Measurements from ENCODE around the gene CCDC154.
"Not testable (repeated sequence)": the region's sequence is repeated elsewhere in the genome, so short reads cannot be mapped to it uniquely, and the experiment has no call there.

Gene CCDC154

DNA sequence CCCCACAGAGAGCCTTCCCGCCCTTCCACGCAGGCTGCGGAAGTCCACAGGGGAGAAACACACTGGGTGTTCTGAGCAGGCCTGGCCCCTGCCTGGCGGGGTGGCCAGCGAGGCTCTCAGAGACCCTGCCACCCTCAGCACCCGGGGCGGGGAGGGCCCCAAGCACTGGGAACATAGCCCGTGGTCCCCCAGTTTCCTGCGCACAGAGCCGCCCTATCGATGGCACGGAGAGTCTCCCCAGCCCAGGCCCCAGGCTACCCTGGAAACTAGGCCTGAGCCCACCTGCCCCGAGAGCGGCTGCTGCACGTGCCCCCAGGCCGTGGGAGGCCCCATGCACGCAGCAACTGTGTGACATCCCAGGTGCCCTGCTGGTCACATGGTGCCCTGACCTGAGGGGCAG lies 10.2 kb upstream of the CCDC154 start:
- no peak for DNase-seq

DNA sequence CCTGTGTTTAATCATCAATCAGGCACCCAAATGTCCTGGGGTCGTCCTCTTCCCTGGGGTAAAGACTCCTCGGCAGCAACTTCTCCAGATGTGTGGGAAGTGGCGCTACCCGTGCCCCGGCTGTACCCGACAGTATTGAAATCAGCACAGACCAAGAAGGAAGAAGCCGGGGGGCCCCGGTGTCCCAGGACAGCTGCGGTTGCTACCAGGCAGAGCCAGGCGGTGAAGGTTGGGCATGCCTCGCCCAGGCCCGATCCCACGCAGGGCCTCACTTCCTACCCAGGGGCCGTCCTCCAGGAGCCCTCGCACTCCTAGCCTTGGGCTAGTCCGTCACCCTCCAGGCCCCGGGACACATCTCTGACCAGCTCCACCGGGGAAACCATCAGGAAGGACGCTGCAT lies 9.0 kb upstream of the CCDC154 start:
- no peak for DNase-seq

DNA sequence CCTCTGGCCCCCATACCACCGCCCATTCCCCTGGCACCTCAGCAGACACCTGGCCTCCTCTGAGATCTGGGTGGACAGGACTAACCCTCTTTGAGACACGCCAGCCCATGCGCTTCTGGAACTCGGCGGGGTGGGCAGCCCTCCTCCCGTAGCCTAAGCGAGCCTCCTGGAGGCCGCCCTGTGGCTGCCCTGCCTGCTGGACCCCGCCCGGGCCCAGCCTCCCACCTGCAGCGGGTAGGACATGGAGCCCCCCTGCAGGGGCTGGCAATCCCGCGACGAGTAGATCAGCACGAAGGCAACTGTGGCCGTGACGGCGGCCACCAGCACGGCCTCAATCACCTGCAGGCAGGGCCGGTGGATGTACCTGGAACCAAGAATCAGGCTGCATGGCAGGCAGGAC lies 8.2 kb upstream of the CCDC154 start:
- no peak for DNase-seq

DNA sequence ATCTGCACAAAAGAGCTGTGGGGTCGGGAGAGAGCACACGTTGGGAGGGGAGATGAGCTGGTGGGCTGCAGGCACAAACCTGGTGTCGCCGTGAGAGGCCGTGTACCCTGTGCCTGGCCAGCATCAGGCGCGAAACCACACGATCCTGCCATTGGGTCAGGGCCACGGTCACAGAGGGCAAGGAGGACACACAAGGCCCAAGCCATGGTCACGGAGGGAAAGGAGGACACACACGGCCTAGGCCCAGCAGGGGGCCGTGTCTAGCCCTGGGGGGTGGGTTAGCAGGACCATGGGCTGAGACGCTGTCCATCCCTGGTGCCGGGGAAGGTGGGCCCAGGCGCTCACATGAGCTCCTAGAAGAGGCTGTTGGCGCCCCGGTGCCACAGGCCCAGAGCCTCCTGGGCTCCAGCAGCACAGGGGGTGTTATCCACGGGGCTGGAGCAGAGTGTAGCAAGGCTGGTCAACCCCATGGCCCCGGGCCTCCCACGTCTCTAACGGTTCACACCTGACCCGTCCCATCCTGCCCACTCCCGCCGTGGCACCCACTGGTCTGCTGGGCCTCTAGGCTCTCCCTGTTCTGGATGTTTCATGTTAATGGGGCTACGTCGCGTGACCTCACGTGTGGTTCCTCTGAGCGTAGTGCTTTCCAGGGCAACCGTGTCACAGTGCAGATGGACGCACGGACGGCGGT lies 7.5 kb upstream of the CCDC154 start:
- no peak for DNase-seq

DNA sequence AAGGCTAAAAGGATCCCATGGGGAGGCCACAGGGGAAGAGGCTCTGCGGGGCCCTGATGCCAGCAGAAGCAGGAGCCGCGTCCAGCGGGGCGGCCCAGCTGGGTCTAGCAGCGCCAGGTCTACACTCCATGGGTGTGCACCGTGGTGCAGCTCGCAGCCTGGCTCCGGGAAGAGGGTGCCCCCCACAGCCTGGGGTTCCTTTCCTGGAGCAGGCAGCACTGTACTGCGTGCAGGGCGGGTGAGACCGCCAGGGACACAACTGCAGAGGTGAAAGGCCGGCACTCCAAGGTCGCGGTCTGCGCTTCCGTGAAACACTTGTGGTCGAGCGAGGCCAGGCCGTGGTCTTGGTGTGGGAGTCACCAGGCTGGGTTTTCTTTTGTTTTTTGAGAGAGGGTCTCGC lies 6.5 kb upstream of the CCDC154 start:
- no peak for DNase-seq

DNA sequence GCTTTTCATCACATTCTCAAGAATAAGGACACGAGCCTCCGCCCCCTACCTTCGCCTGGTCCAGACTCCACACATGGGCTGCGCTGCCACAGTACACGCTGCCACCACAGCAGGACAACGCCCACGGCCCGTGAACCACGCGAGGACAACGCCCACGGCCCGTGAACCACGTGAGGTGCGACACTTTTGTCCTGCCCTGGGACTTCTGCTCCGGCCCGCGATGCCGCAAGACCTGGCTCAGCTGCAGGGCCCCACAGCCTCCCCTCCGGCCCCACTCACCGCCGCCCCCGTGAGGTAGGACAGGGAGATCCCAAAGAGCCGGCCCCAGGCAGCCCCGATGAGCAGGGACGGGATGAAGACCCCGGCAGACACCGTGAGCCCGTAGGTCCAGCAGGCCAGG lies 5.9 kb upstream of the CCDC154 start:
- no peak for DNase-seq

DNA sequence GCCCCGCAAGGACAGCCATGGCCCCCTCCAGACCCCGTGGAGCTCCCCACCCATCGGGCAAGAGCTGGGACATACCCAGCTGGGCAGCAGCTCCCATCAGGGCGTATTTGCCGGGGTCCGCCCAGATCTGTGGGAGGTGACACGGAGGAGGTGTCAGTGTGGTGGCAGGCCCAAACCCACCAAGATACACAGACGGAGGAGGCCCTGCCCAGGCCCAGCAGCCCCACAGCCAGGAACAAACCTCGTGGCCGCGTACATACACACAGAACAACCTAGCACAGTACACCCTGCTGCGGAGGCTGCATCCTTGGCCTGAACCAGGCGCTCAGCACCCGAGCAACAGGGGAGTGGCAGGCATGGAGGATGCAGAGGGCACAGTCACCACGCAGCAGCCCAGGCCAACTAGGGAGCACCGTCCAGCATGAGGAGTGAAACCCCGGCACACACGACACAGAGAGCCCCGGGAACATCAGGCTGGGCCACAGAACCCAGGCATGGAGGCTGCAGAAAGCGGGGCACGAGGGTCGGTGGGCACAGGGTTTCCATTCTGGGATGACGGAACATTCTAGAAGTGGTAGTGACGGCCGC lies 4.9 kb upstream of the CCDC154 start:
- DNase-seq, result no peak

DNA sequence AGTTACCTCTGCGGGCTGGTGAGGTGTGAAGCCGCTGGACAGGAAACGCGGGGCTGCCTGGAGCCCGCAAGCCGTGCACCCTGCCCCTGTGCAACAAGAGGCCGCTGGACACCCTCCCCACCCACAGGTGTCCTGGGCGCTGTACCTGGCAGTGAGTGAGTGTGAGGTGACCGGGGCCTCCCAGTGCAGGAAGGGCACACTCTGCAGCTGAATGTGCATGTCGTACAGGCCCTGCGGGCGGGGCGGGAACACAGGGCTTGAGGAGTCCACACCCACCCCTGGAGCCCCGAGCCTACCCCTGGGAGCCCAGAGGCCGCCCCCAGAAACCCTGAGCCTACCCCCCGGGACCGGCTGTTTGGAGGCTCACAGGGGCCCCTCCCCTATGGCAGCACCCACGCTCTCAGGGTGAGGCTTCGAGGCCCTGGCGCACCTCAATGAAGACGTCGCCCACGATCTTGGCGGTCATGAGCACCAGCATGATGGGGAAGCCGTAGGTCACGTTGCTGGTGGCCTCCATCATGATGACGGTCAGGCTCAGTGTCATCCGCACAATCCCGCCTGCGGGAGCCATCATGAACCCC lies 4.3 kb upstream of the CCDC154 start:
- DNase-seq, result no peak

DNA sequence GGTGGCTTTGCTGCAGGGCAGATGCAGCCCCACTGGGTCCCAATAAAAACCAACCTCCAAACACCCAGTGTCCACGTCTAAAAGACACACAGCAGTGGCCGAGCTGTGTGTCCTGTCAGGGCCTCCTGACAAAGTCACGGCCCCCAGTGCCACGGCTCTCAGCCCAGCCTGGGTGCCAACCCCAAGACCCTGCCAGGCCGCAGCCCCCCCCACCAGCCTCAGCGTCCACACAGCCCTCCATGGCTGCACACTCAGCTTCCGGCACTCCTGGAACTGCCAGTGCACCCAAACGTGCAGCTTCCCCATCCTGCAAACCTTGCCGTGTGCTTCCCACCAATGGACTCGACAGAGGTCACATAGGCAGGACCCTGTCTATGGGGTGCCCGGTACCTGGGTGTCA lies 3.6 kb upstream of the CCDC154 start:
- no peak for DNase-seq

DNA sequence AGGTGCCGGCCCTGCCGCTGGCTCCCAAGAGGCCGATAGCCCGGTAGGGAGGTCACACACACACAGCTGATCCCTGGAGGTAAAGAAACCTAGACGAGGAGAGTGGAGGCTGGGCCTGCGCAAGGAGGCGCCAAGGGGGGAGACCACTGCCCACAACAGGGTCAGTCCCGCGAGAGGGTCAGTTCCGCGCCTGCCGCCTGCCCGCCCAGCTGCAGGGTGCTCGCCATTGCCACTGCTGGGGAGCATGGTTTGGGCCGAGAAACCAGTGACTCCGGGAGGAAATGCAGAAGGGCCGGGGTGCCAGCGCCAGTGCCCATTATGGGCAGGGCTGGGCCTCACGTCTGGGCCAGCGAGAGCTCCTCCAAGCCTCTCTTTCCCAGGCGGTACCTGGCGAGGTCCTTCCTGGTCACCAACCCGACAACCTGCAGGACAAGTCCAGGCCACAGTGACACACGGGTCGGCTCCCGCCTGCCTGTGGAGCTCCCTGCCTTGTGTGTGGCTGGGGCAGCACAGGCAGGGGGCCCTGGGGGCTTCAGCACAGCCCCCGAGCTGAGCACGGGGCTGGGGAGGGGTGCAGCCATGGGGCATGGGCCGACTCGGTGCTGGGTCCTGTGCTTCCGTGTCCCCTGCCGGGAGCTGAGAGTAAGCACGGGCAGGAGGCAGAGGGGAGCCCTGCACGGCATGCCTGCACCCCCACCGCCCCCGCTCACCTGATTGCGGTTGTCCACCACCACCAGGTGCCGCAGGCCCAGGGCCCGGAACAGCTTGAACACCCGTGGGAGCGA lies 2.1 kb upstream of the CCDC154 start:
- DNase-seq, result no peak

DNA sequence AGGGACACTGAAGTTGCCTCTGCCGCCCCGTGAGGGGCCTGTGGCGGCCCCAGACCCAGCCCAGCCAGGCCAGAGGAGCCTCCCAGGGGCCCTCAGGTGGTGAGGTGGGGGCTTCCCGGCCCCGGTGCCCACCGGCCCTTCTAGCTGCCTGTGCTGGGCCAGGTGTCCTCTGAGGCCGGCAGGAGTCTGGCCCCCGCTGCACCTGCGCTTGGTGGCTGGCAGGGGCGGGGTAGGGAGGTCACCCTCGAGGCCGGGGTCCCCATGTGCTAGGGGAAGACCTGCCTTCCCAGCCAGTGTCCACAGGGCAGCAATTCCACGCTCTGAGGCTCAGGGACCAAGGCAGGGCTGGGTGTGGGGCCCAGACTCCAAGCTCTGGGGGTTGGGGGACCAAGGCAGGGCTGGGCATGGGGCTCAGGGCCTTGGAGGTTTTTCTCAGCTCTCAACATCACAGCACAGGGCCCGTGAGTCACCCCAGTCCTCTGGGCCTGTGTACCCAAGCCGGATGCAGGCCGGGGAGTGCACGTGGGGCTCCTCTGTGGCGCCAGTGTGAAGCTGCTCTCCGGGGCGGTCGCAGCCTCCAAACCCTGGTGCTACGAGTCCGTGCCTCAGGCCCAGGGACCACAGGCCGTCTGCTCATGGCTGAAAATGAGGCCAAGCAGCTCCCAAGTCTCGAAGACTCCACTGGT lies 1.3 kb upstream of the CCDC154 start:
- DNase-seq, result no peak

DNA sequence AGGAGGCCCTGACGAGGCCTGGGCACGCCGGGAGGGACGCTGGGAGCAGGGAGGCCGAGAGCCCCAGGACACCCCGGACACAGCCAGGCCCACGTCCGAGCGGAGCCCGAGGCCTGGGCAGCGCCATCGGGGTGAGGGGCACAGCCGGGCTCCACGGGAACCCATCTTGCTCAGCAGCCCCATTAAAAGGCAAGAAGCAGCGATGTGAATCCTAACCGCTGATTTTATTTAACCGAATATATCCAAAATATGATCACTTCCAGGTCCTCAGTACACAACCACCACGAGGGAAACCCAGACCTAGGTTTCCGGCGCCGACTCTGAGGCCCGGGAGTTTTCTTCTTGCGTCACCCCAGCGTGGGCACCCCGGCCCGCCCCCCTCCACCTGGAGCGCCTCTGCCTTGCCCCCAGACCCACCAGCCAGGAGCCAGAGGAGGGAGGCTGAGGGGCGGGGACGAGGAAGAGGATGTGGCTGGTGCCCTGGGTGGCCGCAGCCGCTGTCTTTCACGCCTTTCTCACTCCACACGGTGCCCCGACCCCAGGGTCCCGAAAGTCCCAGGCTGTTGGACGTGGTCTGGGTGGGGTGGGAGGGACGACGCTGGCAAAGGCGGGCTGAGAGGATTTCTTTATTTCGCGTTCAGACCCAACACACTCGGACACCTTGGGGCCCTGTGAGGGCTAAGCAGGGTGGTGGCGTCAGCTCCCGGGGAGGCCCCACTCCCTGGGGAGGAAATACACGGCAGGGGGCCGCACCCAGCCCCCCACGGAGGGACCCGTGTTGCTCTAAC lies 568 bp upstream of the CCDC154 start:
- no peak for DNase-seq

DNA sequence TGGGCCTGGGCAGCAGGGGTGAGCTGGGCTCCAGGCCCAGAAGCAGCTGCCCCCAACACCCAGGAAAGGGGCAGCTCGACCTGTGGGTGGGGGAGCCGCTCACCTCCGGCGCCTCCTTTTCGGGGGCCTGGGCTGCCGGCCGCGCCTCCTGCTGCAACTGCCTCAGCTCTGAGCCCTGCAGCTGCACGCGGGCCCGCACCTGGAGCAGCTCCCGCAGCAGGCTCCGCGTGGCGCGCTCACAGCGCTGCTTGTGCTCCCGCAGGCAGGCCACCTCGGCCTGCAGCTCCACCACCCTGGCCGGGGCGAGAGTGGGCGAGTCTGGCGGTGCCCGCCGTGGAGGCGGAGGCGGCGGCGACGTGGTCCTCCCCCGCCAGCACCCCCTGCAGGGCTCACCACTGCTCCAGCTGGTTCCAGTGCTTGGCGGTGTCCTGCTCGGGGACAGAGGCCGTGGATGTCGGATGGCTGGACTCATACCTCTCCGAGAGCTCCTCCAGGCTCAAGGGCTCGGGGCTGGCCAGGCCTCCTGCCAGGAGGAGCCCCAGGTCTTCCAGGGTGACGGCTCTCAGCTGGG lies 868 bp downstream of the CCDC154 start:
- no peak for DNase-seq

DNA sequence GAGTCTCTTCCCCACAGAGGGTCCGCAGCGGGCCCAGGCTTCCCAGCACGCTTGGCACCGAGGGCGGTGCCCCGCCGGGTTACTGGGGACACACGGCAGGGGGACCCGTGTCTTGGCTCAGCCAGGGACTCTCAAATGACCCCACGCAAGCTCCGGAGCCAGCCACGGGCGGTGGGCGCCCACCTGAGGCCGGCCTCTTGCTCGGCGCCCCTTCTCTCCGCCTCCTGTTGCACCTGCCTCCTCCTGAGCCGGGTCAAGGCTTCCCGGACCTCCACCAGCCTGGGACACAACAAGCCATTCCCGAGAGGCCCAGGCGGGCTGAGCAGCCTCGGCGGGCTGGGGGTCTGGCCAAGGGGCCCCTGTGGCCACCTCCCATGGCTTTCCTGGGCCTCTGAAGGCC lies 1.7 kb downstream of the CCDC154 start:
- no peak for DNase-seq

DNA sequence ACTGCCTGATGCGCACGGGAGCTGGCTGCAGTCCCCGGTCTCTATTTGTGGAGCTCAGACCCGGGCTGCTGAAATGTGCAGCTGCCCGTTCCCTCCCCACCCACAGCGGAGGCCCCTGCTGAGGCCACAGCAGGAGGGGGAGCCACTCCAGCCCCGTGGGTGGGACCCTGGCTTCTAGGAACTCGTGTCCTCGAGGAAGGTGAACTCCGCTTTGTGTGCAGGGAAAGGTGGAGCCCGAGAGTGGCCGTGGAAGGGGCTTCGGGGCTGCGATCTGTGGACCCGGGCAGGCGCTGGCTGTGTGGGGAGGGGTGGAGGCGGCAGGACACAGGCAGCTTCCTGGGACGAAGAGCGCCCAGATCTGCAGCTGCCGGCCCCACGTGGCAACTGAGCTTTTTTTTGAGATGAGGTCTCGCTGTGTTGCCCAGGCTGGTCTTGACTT lies 2.9 kb downstream of the CCDC154 start:
- no peak for DNase-seq

DNA sequence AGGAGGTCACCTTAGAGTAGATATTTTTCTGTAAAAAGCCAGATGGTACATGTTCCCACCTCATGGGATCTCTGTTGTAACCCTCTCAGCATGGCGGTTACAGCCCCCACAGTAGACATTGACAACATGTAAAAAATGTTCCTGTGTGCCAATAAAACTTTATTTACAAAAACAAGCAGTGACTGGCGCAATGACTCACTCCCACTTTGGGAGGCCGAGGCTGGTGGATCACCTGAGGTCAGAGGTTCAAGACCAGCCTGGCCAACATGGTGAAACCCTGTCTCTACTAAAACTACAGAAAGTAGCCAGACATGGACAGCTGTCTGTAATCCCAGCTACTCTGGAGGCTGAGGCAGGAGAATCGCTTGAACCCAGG lies 4.7 kb downstream of the CCDC154 start:
- DNase-seq, result not testable (repeated sequence)

DNA sequence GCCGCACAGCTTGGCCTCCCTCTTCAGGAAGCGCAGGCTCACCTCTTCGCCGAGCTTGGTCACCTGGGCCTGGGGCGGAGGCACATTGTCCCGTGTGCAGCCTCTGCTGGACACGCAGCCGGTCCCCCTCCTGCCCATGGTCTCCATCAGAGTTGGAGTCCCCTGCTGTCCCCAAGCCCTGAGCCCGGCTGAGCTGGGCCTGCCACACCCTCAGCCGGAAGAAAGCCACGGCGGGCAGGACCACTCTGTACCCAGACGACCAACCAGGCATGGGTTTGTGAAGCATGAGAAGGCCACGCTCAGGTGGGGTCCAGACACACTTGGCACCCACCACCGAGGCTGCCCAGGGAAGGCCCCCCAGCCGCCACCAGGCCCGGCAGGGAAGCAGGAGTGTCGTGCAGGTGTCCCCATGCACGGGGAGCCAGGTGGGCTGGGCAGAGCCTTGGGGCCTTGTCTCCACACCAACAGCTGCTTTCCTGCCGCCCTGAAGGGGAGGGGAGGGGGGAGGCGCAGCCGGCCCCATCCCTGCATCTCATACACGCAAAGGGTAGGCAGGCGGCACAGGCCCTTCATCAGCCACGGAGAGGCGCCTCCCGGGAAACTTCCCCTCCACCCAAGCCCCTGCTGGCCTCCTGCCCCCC lies 5.2 kb downstream of the CCDC154 start:
- DNase-seq, result no peak

DNA sequence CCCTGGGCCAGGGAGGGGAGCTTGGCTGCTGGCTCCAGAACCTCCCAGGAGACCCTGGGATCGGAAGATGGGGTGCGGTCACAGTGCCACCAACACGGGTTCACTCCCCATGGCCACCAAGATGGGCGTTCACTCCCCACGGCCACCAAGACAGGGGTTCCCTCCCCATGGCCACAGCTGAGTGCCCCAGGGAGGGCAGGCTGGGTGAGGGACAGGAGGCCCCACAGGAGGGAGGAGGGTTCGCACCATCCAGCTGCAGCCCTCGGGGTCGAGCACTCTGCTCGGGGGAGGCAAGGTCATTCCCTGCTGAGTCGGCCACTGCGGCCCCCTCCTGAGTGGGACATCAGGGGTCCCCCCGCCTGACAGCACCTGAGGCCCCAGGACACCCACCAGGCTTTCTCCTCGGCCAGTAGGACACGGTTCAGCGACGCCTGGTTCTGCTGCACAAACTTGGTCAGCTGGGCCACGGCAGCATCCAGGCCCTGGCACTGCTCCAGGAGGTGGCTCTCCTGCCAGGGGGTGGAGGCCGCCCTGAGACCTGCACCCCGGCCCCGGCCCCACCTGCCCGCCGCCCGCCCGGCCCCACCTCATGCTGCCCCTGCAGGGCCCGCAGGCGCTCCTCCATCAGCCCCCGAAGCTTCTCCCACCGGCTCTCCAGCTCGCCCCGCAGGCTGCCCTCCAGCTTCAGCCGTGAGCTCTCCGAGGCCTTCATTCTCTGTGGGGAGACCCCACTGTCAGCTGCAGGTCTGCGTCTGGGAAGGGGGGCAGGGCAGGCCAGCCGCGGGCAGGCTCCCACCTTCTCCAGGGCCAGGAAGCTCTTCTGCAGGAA lies 5.9 kb downstream of the CCDC154 start:
- no peak for DNase-seq

DNA sequence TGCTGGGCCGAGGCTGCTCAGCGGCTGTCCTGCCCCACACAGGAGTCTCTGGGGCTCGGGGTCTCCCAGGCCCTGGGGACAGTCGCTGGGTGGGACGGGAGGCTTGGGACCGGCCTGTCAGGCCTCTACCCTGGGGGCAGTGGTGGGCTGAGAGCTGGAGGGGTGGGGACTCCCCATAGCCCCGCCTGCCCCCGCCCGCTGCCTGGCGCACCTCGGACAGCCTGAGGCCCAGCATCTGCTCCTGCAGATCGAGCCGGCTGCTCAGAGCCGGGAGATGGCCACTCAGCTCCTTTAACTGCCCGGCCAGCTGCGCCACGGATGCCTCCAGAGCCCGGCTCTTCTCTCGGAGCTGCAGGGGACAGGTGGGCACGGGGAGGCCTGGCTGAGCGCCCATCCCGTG lies 6.8 kb downstream of the CCDC154 start:
- DNase-seq, result no peak

DNA sequence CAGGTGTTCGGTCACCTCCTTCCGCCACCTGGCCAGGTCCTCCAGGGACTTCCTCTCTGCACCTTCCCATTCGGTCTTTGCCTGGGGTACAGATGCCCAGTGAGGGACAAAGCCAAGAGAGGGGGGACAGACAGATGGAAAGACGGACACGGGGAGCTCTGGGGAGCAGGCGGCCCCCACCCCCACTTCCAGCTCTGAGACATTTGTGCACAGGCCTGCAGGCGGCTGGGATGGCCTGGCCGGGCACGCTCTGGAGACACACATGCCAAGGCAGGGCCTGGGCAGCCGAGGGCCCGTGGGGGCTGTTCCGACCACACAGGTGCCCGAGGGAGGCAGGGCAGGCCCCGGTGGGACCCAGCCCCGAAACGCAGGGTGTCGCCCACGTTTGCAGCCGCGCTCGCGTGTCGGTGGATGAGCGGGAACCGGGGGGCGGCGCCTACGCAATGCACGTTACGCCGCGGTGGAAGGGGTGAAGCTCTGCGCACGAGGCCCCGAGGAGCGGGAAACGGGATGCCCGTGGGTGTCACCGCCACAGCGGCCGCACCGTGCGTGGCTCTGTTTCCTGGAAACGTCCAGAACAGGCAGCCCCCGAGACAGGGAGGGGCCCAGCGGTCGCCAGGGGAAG lies 7.5 kb downstream of the CCDC154 start:
- DNase-seq, result no peak
